Testis (tissue), 3 donors: ENCODE results near the gene PPM1F. TPM values are rescaled to one million over a fixed set of nuclear protein-coding genes. Genes with fewer than 3 reads are reported as not detected.

Experiments
- DNase-seq: peaks from one replicate; pipeline ENCODE4 v3.0.0-alpha.2; 2019
- H3K27ac ChIP-seq, 2 donors: fragments of 200-600 bp; sonication (generic); one replicate each; pipeline ENCODE4 v1.5.1; 2019
- H3K27me3 ChIP-seq: fragments of 200-600 bp; sonication (generic); one replicate; pipeline ENCODE4 v1.5.1; 2019
- H3K36me3 ChIP-seq: fragments of 200-600 bp; sonication (generic); one replicate; pipeline ENCODE4 v1.5.1; 2017; ENCODE audit warnings: low read depth; ENCODE audit errors: missing control alignments
- H3K4me1 ChIP-seq: fragments of 200-600 bp; sonication (generic); one replicate; pipeline ENCODE4 v1.5.1; 2019
- H3K4me3 ChIP-seq, 2 donors: fragments of 200-600 bp; sonication (generic); one replicate each; pipeline ENCODE4 v1.5.1; 2017 to 2019
- H3K9me3 ChIP-seq: fragments of 200-600 bp; sonication (generic); one replicate; pipeline ENCODE4 v1.5.1; 2017
- CTCF ChIP-seq, 3 experiments: fragments of 450-650 bp in 2 of 3; fragments of 200-600 bp in 1 of 3; sonication (generic) in 1 of 3; IDR thresholded peaks; one replicate each; pipeline ENCODE4 v1.5.1; 2016 to 2019; ENCODE audit warnings: antibody characterized with exemption in 3 of 3, mild to moderate bottlenecking in 2 of 3, moderate library complexity in 1 of 3
- POLR2A ChIP-seq: fragments of 450-650 bp; IDR thresholded peaks from one replicate; pipeline ENCODE4 v1.6.1; 2017; ENCODE audit warnings: antibody characterized with exemption, mild to moderate bottlenecking, moderate library complexity
- whole genome bisulfite sequencing, 2 donors: methylation state at CpG; one replicate each; pipeline ENCODE4 v1.1.5; 2018; 5-methylcytosine and 5-hydroxymethylcytosine counted together
- intact Hi-C: fragments of 100-400 bp; cut with DNase I; formaldehyde crosslinking; loops from one replicate; pipeline ENCODE4 v1.15.1; 2023; ENCODE audit warnings: low total_unique reads
- polyA plus RNA-seq: library from polyadenylated mRNA; stranded (reverse); fragments of 350-450 nt; fragmentation: Illumina TruSeq; extraction: RNeasy Lipid Tissue Mini Kit (QIAGEN cat#74804); gene quantifications from one replicate; pipeline ENCODE4 v1.2.3, GENCODE V29; 2014; ENCODE audit warnings: low read depth, low replicate concordance; ENCODE audit not compliant: insufficient read depth
- total RNA-seq, 2 donors: library from RNA; depleted of rRNA; stranded (reverse); fragments of >200 nt; gene quantifications; one replicate each; pipeline ENCODE4 v1.2.3, GENCODE V29; 2016

PPM1F gene
- total and polyA plus RNA-seq, 3 donors from 2014 or later: 17.4 to 22.7 (median 22.4) TPM

- no peaks in the 10 kb centered on the region for H3K27me3 ChIP-seq
- no peaks in the 10 kb centered on the region for H3K36me3 ChIP-seq
- TF ChIP-seq CTCF (IDR thresholded peaks at IDR 0.05) (no peak), POLR2A (no peak)
- WGBS, 2 donors: 89 to 95% methylated on average over 3 of the region's 3 CpGs
- no peaks in the 10 kb centered on the region for H3K9me3 ChIP-seq
- H3K27ac ChIP-seq: no peak overlapping the region
- intact Hi-C loops: no loop called here
- no peaks in the 10 kb centered on the region for H3K4me1 ChIP-seq
- H3K4me3 ChIP-seq: no peak overlapping the region
- DNase-seq: no peak
These were observed 43.0 kb upstream of the PPM1F start for GRCh38 chr22:21995660-21996059.

- Histone ChIP-seq H3K4me3 (no peak overlapping the region), H3K9me3 (no peaks in the 10 kb centered on the region), H3K36me3 (no peaks in the 10 kb centered on the region), H3K27me3 (no peaks in the 10 kb centered on the region), H3K27ac (no peak overlapping the region), H3K4me1 (no peaks in the 10 kb centered on the region)
- 100% methylated on average over 3 of the region's 3 CpGs for WGBS, 2 donors
- intact Hi-C loops: no loop called here
- DNase-seq: no peak
- no peak for TF ChIP-seq POLR2A
- TF ChIP-seq CTCF (IDR thresholded peaks at IDR 0.05): no peak
These were observed 42.3 kb upstream of the PPM1F start for GRCh38 chr22:21994881-21995444.

GRCh38 chr22:21992593-21993237 is 40.1 kb upstream of the PPM1F start:
- WGBS, 2 donors: 85 to 86% methylated on average over 7 of the region's 7 CpGs

GRCh38 chr22:21991774-21992173 is 39.1 kb upstream of the PPM1F start:
- no peak for TF ChIP-seq POLR2A
- no peak for TF ChIP-seq CTCF (IDR thresholded peaks at IDR 0.05)

More at GRCh38 chr22:21992593-21993237, 40.1 kb upstream of the PPM1F start:
- intact Hi-C loops: no loop called here
- Histone ChIP-seq H3K36me3 (no peaks in the 10 kb centered on the region), H3K4me3 (no peak overlapping the region), H3K9me3 (no peaks in the 10 kb centered on the region), H3K27me3 (no peaks in the 10 kb centered on the region), H3K4me1 (no peaks in the 10 kb centered on the region), H3K27ac (no peak overlapping the region)
- DNase-seq: no peak
- TF ChIP-seq CTCF (IDR thresholded peaks at IDR 0.05): no peak

GRCh38 chr22:21991304-21991596 is 38.6 kb upstream of the PPM1F start:
- TF ChIP-seq CTCF (IDR thresholded peaks at IDR 0.05): no peak
- H3K27ac ChIP-seq: no peak overlapping the region
- no peaks in the 10 kb centered on the region for H3K9me3 ChIP-seq
- no peaks in the 10 kb centered on the region for H3K36me3 ChIP-seq
- intact Hi-C loops: no loop called here
- no peak for DNase-seq
- H3K4me1 ChIP-seq: no peaks in the 10 kb centered on the region
- H3K4me3 ChIP-seq: no peak overlapping the region
- no peaks in the 10 kb centered on the region for H3K27me3 ChIP-seq
- 63 to 87% methylated on average over 3 to 6 of the region's 6 CpGs for WGBS, 2 donors

More at GRCh38 chr22:21991774-21992173, 39.1 kb upstream of the PPM1F start:
- DNase-seq: no peak
- Histone ChIP-seq H3K27ac (no peak overlapping the region), H3K4me1 (no peaks in the 10 kb centered on the region), H3K36me3 (no peaks in the 10 kb centered on the region), H3K27me3 (no peaks in the 10 kb centered on the region), H3K4me3 (no peak overlapping the region), H3K9me3 (no peaks in the 10 kb centered on the region)
- WGBS, 2 donors: 89 to 95% methylated on average over 4 to 5 of the region's 5 CpGs
- intact Hi-C loops: no loop called here
